A673 (cell line): ENCODE measurements around the gene CENPN.

ENCODE experiments used
- CTCF ChIP-seq: fragments of 300-800, 200-600 bp; sonication (generic); conservative IDR thresholded peaks from 2 replicates; pipeline ENCODE4 v1.5.1; 2017; ENCODE audit warnings: low read depth, mild to moderate bottlenecking, antibody characterized with exemption, low read length, moderate library complexity, mixed read lengths
- EZH2 ChIP-seq: fragments of 200-600 bp; sonication (generic); IDR thresholded peaks from 2 replicates; pipeline ENCODE4 v1.6.1; 2017; ENCODE audit warnings: borderline replicate concordance, low read depth, mild to moderate bottlenecking, mixed read lengths, antibody characterized with exemption, low read length; ENCODE audit not compliant: poor library complexity, severe bottlenecking

GRCh38 chr16:81018496-81018895 lies 11.5 kb downstream of the CENPN start:
- no peak for TF ChIP-seq CTCF
- TF ChIP-seq EZH2, result no peak
